Measurements from ENCODE around the gene CGNL1.

CGNL1 gene

GRCh38 chr15:57542505-57542817 lies 166.2 kb downstream of the CGNL1 start:
- Histone ChIP-seq H3F3A (ENCODE audit: insufficient read depth, low read length) (no peaks in the 10 kb centered on the region), H4K20me1 (ENCODE audit: insufficient read depth, low read length) (no peaks in the 10 kb centered on the region), H3K36me3 (ENCODE audit: insufficient read depth, low read length) (no peaks in the 10 kb centered on the region), H3K27me3 (ENCODE audit: insufficient read depth, low read length) (peaks cover 6% of the 10 kb centered on the region; the same call in 1 of the 2 replicates), H3K79me2 (ENCODE audit: insufficient read depth, low read length) (no peaks in the 10 kb centered on the region), H3K4me3 (ENCODE audit: low read depth, low read length, poor library complexity, severe bottlenecking) (no peak overlapping the region), H2AFZ (ENCODE audit: low read length) (no peak overlapping the region), H3K9me2 (ENCODE audit: low read depth, low read length) (no peaks in the 10 kb centered on the region), H3K4me2 (ENCODE audit: low read length) (no peak overlapping the region), H3K4me1 (ENCODE audit: insufficient read depth, low read length, severe bottlenecking) (no peaks in the 10 kb centered on the region), H3K27ac (ENCODE audit: low read depth, low read length, poor library complexity, severe bottlenecking) (no peak overlapping the region), H3K9me3 (ENCODE audit: low read length) (no peaks in the 10 kb centered on the region), H3K9ac (ENCODE audit: low read length) (no peak overlapping the region)
- no peak for TF ChIP-seq EZH2 (IDR thresholded peaks at IDR 0.05; ENCODE audit: borderline replicate concordance, low read length)
- TF ChIP-seq, protein P1, sequence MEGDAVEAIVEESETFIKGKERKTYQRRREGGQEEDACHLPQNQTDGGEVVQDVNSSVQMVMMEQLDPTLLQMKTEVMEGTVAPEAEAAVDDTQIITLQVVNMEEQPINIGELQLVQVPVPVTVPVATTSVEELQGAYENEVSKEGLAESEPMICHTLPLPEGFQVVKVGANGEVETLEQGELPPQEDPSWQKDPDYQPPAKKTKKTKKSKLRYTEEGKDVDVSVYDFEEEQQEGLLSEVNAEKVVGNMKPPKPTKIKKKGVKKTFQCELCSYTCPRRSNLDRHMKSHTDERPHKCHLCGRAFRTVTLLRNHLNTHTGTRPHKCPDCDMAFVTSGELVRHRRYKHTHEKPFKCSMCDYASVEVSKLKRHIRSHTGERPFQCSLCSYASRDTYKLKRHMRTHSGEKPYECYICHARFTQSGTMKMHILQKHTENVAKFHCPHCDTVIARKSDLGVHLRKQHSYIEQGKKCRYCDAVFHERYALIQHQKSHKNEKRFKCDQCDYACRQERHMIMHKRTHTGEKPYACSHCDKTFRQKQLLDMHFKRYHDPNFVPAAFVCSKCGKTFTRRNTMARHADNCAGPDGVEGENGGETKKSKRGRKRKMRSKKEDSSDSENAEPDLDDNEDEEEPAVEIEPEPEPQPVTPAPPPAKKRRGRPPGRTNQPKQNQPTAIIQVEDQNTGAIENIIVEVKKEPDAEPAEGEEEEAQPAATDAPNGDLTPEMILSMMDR (IDR thresholded peaks at IDR 0.05; ENCODE audit: low read length) = no peak; the same call in 1 of the 2 replicates

DNA sequence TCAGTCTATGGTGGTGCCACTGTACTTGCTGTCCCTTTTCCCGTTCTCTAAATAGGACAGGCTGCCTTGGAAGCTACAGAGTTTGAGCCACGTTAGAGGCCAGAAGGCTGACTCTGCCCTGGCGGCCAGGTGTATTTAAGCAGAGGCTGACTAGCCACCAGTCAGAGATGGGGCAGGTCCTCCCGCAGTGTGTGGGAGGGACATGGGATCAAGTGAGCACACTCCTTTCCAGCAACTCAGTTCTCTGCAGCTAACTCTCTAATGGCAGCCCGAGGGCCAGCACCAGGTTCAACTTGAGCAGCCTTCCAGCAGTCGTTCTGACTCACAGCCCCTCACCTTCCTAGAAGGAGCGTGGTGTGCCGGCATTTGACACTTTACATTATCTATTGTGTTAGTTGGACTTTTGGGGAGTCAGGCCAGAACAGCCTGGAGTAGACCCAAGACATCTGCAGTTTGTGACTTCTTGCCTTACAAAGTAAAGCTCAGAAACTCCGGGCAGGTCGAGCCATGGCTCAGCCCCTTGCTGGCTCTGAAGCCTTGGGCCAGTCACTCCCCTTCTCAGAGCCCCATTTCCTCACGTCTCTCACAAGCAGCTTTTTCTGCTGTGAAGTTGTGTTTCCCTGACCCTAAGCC lies 168.7 kb downstream of the CGNL1 start:
- H3K9me3 ChIP-seq (ENCODE audit: low read length) = no peaks in the 10 kb centered on the region
- H3K9me2 ChIP-seq (ENCODE audit: low read depth, low read length) = no peaks in the 10 kb centered on the region
- no peak overlapping the region for H3K4me2 ChIP-seq (ENCODE audit: low read length)
- H4K20me1 ChIP-seq (ENCODE audit: insufficient read depth, low read length) = no peaks in the 10 kb centered on the region
- H3K4me1 ChIP-seq (ENCODE audit: insufficient read depth, low read length, severe bottlenecking) = no peaks in the 10 kb centered on the region
- H3K79me2 ChIP-seq (ENCODE audit: insufficient read depth, low read length) = no peaks in the 10 kb centered on the region
- H3K4me3 ChIP-seq (ENCODE audit: low read depth, low read length, poor library complexity, severe bottlenecking) = no peak overlapping the region
- no peak overlapping the region for H3K9ac ChIP-seq (ENCODE audit: low read length)
- no peak for TF ChIP-seq EZH2 (IDR thresholded peaks at IDR 0.05; ENCODE audit: borderline replicate concordance, low read length)
- TF ChIP-seq, protein P1 (IDR thresholded peaks at IDR 0.05; ENCODE audit: low read length) = no peak
- H3F3A ChIP-seq (ENCODE audit: insufficient read depth, low read length) = no peaks in the 10 kb centered on the region
- H3K27ac ChIP-seq (ENCODE audit: low read depth, low read length, poor library complexity, severe bottlenecking) = no peak overlapping the region
- no peaks in the 10 kb centered on the region for H3K36me3 ChIP-seq (ENCODE audit: insufficient read depth, low read length)
- H3K27me3 ChIP-seq (ENCODE audit: insufficient read depth, low read length) = no peaks in the 10 kb centered on the region; the same call in 1 of the 2 replicates
- no peak overlapping the region for H2AFZ ChIP-seq (ENCODE audit: low read length)

GRCh38 chr15:57545995-57546394 lies 169.7 kb downstream of the CGNL1 start:
- H4K20me1 ChIP-seq (ENCODE audit: insufficient read depth, low read length) = no peaks in the 10 kb centered on the region
- H2AFZ ChIP-seq (ENCODE audit: low read length) = no peak overlapping the region
- no peak overlapping the region for H3K27ac ChIP-seq (ENCODE audit: low read depth, low read length, poor library complexity, severe bottlenecking)
- no peaks in the 10 kb centered on the region for H3K27me3 ChIP-seq (ENCODE audit: insufficient read depth, low read length)
- H3K9me3 ChIP-seq (ENCODE audit: low read length) = no peaks in the 10 kb centered on the region
- H3K36me3 ChIP-seq (ENCODE audit: insufficient read depth, low read length) = no peaks in the 10 kb centered on the region
- H3K4me2 ChIP-seq (ENCODE audit: low read length) = no peak overlapping the region
- no peaks in the 10 kb centered on the region for H3F3A ChIP-seq (ENCODE audit: insufficient read depth, low read length)
- no peaks in the 10 kb centered on the region for H3K79me2 ChIP-seq (ENCODE audit: insufficient read depth, low read length)
- H3K4me3 ChIP-seq (ENCODE audit: low read depth, low read length, poor library complexity, severe bottlenecking) = no peak overlapping the region
- H3K9ac ChIP-seq (ENCODE audit: low read length) = no peak overlapping the region
- no peak for TF ChIP-seq EZH2 (IDR thresholded peaks at IDR 0.05; ENCODE audit: borderline replicate concordance, low read length)
- TF ChIP-seq, protein P1 (IDR thresholded peaks at IDR 0.05; ENCODE audit: low read length) = no peak
- no peaks in the 10 kb centered on the region for H3K4me1 ChIP-seq (ENCODE audit: insufficient read depth, low read length, severe bottlenecking)
- H3K9me2 ChIP-seq (ENCODE audit: low read depth, low read length) = no peaks in the 10 kb centered on the region
